ENCODE results near the gene ATG7.

DNA sequence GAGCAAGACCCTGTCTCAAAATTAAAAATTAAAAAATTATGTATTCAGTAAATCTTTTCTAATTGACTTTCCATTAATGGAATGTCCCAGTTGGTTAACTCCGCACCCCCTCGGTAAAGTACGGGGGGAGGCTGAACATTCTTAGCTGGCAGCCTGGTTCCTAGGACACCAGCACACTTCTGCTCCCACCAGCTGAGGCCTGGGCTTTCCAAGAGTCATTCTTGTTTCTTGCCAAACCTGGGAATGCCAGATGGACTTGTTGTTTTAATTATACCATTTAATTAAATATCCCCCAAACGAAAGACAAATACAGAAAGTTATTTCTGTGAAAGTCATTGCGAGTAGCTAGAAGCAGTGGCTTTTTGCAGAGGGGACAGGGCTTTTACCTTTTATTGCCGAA lies 192.2 kb downstream of the ATG7 start:
- TF ChIP-seq, protein P1, sequence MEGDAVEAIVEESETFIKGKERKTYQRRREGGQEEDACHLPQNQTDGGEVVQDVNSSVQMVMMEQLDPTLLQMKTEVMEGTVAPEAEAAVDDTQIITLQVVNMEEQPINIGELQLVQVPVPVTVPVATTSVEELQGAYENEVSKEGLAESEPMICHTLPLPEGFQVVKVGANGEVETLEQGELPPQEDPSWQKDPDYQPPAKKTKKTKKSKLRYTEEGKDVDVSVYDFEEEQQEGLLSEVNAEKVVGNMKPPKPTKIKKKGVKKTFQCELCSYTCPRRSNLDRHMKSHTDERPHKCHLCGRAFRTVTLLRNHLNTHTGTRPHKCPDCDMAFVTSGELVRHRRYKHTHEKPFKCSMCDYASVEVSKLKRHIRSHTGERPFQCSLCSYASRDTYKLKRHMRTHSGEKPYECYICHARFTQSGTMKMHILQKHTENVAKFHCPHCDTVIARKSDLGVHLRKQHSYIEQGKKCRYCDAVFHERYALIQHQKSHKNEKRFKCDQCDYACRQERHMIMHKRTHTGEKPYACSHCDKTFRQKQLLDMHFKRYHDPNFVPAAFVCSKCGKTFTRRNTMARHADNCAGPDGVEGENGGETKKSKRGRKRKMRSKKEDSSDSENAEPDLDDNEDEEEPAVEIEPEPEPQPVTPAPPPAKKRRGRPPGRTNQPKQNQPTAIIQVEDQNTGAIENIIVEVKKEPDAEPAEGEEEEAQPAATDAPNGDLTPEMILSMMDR (IDR thresholded peaks at IDR 0.05; ENCODE audit: borderline replicate concordance, extremely low read depth, low read length, poor library complexity, severe bottlenecking): no peak
- no peak for TF ChIP-seq EZH2 (IDR thresholded peaks at IDR 0.05; ENCODE audit: borderline replicate concordance, low read depth, low read length, severe bottlenecking)
